HG03571 (cell line): ENCODE results near the gene RABGAP1L.

Experiments
- ATAC-seq: cut with Tn5 transposase; IDR thresholded peaks from one replicate; pipeline ENCODE4 v1.9.1; 2021; ENCODE audit not compliant: unreplicated experiment

The RABGAP1L gene

GRCh38 chr1:174953285-174954072 lies 794.2 kb downstream of the RABGAP1L start:
- peak; percentile 36 for ATAC-seq

- peak; percentile 17 for ATAC-seq
Measured at GRCh38 chr1:174954073-174954460, 794.7 kb downstream of the RABGAP1L start.

GRCh38 chr1:174954671-174955669 lies 795.6 kb downstream of the RABGAP1L start:
- no peak for ATAC-seq

- no peak for ATAC-seq
Measured at GRCh38 chr1:174956086-174956485, 796.8 kb downstream of the RABGAP1L start.

DNA sequence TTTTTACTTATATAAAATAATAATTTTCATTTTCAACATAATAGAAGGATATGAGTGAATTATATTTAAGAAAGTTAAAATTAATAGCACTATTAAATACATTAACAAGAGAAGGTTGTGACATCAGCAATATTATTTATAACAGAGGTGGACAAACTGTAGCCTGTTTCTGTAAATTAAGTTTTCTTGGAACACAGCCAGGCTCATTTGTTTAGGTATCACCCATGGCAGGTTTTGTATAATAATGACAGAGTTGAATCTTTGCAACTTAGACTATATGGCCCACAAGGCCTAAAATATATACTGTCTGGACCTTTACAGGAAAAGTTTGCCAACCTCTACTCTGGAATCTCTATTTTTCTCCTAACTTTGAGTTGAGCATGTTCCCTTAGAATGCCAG lies 797.7 kb downstream of the RABGAP1L start:
- no peak for ATAC-seq

DNA sequence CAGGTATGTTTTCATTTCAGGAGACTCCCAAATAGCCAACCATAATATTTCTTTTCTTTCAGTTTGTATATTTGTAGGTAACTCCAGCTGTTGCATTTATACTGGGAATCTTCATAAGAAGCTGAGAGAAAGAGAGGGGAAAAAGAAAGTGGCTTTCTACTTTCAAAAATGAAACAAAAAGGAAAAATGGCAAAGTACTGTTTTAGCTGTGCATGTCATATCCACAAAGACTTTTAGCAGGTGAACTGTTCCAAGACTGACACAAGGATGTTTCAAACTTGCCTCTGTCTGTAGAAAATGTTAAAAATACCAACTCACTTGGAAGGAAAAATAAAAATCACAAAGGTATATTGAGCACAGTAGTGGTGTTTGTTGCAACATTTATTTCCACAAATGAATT lies 798.5 kb downstream of the RABGAP1L start:
- ATAC-seq, result no peak

DNA sequence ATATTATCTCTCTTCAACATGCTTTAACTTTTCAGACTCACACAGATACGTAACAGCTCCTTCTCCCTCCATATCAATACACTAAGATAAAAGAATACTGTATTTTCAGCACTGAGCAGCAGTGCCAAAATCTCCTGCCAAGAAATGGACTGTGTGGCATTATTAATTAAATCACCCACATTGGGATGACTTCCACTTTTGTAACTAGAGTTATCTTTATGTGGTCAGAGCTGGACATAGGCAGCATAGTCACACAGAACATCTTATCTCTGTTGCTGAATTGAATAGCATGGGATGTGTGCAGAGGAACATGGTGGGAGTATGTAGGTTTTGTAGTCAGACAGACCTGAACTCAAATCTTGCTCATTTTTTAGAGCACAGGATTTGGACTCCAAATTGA lies 799.1 kb downstream of the RABGAP1L start:
- ATAC-seq, result no peak

GRCh38 chr1:174960362-174960761 lies 801.0 kb downstream of the RABGAP1L start:
- ATAC-seq, result no peak

DNA sequence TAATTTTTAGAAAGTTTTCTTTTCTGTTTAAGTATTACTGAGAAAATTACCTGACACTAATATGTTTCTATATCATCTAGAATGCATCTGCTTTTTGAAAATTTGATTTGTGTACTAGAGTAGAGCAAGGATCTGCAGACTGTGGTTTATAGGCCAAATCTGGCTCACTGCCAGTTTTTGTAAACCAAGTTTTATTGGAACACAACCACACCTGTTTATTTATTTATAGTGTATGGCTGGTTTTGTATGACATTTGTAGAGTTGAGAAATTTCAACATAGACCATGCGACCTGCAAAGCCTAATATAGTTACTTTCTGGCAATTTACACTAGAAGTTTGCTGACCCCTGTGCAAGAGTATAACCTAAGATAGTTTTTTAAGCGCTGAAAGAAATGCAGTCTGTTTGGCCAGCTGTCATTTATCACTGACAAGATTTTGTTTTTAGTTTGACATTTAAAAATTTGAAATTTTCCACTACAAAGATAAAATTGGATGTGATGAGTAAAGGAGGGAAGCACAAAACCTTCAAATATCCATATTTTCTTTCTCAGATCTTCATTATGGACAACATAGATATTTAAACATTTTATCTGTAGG lies 804.3 kb downstream of the RABGAP1L start:
- no peak for ATAC-seq

- no peak for ATAC-seq
Measured at GRCh38 chr1:174964261-174964971, 805.1 kb downstream of the RABGAP1L start.

DNA sequence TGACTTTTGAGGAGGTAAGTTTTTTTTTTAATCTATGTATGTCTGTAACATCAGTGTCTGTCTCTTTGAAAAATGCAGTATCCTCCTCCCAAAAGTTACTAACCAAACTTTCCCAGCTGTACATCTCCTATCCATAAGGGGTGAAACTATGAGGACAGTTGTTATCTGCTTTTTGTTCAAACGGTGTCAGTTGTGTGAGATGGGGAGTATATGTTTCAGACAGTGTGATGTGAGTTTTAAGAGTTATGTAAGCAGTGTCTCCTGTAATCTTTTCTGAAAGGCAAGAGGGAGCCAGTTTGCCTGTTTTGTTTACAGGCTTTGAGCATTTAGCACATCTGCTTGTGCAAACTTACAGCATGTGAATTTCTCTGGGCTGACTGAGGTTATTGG lies 805.6 kb downstream of the RABGAP1L start:
- no peak for ATAC-seq

GRCh38 chr1:174965362-174966007 lies 806.2 kb downstream of the RABGAP1L start:
- ATAC-seq, result no peak

DNA sequence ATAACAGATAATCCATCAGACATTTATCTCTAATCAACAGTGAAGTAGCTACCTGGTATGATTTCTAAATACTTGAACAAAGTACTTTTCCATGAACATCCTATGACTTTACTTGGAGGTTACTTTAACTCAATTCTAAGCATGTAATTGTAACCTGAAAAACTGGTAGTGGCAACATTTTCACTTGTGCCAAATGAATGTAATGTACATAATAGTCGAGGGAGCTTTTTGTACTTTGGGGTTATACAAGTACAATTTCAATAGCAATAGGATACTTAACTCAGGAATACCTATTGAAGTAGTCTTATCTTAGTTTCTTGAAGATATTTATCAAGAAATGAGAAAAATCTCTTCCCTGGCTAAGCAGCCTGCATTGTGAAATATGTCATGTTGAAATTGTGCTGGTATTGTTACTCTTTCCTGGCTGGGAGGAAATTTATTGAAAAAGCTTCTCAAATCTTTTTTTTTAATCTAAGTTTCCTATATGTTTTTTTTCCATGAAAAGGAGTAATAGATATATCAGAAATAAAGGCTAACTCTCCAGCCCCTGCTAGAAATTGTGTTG lies 806.8 kb downstream of the RABGAP1L start:
- no peak for ATAC-seq

GRCh38 chr1:174967845-174968705 lies 808.8 kb downstream of the RABGAP1L start:
- ATAC-seq, result no peak

DNA sequence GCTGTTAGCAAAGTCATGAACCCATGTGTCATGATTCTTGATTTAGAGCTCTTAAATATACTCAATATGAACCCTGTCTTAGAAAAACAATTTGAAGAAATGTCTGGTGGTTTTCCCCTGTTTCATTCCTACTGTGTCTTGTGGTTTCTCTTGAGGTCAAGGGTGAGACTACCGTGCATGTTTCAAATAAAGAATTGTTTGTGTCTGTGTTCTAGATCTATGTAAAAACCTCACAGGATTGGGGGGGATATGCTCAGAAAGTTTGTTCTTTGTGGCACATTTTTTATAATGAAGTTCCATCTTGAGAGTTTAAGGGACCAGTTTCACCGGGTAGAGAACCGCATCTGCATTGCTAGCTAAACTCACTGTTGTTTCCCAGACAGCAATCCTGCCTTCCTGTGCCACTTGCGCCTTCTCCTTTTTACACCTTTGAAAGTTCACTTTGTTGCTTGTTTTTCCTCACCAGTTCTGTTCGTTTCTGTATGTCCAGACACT lies 809.5 kb downstream of the RABGAP1L start:
- ATAC-seq, result peak; percentile 54

GRCh38 chr1:174969977-174970376 lies 810.7 kb downstream of the RABGAP1L start:
- ATAC-seq, result no peak

DNA sequence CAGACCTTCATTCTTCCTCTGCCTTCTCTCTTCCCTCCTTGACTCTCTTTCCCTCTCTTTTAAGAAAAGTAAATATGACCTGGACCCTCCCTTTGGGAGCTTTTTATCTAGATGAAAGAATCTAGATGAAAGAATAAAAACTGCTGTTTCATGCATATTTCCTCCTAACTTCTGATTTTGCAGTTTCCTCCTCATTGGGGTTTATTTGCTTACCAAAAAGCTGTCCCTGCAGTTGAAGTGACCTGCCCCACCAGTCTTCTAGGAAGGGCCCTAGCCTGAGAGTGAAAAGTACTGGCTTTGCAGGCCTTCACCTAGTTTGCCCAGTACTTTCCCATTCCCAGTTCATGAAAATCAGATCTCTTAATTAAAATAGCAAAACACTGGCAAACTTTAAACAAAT lies 812.1 kb downstream of the RABGAP1L start:
- no peak for ATAC-seq

DNA sequence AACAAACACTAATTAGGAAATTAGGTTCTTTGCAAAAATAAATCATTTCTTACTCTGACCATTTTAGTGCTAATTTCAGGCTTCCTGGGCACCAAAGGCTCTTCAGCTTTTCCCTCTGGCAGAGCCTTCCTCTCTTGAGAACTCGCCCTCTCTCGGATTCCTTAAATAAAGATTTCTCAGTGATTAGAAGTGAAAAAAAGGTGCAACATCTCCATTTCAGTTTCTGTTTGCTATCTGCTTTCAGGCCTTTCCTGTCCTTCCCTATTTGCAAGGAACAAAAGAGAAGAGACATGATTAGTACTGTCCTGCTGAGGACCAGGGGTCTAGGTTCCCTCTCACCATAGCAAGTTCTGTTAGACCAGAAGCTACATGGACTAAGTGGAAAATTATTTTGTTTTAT lies 812.6 kb downstream of the RABGAP1L start:
- ATAC-seq, result no peak

GRCh38 chr1:174974711-174975119 lies 815.4 kb downstream of the RABGAP1L start:
- ATAC-seq, result no peak
